ENCODE measurements around the gene ZFYVE21. TPM values are rescaled to one million over a fixed set of nuclear protein-coding genes. Genes with fewer than 3 reads are reported as not detected.

ZFYVE21 gene
- total RNA-seq, 1 donor from 2014 or later: 90.9 TPM

GRCh38 chr14:103725001-103725682, 9.5 kb downstream of the ZFYVE21 start:
- no peak for DNase-seq (ENCODE audit: low spot score)

GRCh38 chr14:103725739-103726395, 10.3 kb downstream of the ZFYVE21 start:
- no peak for DNase-seq (ENCODE audit: low spot score)

- no peak for DNase-seq (ENCODE audit: low spot score)
These were observed 10.9 kb downstream of the ZFYVE21 start for GRCh38 chr14:103726474-103726873.

- DNase-seq (ENCODE audit: low spot score): no peak
These were observed 11.8 kb downstream of the ZFYVE21 start for GRCh38 chr14:103727313-103727980.

- no peak for DNase-seq (ENCODE audit: low spot score)
These were observed 12.5 kb downstream of the ZFYVE21 start for GRCh38 chr14:103728141-103728540.

GRCh38 chr14:103728721-103729120, 13.1 kb downstream of the ZFYVE21 start:
- no peak for DNase-seq (ENCODE audit: low spot score)

GRCh38 chr14:103729496-103730448, 14.2 kb downstream of the ZFYVE21 start:
- no peak for DNase-seq (ENCODE audit: low spot score)

- DNase-seq (ENCODE audit: low spot score): no peak
These were observed 15.0 kb downstream of the ZFYVE21 start for GRCh38 chr14:103730490-103731035.

GRCh38 chr14:103731481-103731880, 15.9 kb downstream of the ZFYVE21 start:
- no peak for DNase-seq (ENCODE audit: low spot score)

GRCh38 chr14:103731916-103732867, 16.6 kb downstream of the ZFYVE21 start:
- DNase-seq (ENCODE audit: low spot score): no peak

- DNase-seq (ENCODE audit: low spot score): no peak
These were observed 17.4 kb downstream of the ZFYVE21 start for GRCh38 chr14:103732868-103733620.

GRCh38 chr14:103733651-103734050, 18.0 kb downstream of the ZFYVE21 start:
- no peak for DNase-seq (ENCODE audit: low spot score)

GRCh38 chr14:103734081-103734888, 18.7 kb downstream of the ZFYVE21 start:
- DNase-seq (ENCODE audit: low spot score): no peak

GRCh38 chr14:103735022-103735421, 19.4 kb downstream of the ZFYVE21 start:
- no peak for DNase-seq (ENCODE audit: low spot score)

GRCh38 chr14:103735439-103735814, 19.8 kb downstream of the ZFYVE21 start:
- no peak for DNase-seq (ENCODE audit: low spot score)

GRCh38 chr14:103735815-103736545, 20.4 kb downstream of the ZFYVE21 start:
- DNase-seq (ENCODE audit: low spot score): no peak

- no peak for DNase-seq (ENCODE audit: low spot score)
These were observed 21.2 kb downstream of the ZFYVE21 start for GRCh38 chr14:103736546-103737431.
